Prostate gland (tissue), 2 donors: ENCODE measurements around the gene RNF157.

Source experiments
- CTCF ChIP-seq, 4 experiments: fragments of 200-600 bp in 2 of 4; fragments of 450-650 bp in 2 of 4; sonication (generic) in 2 of 4; IDR thresholded peaks; 1 replicate in 3 of 4; 2 replicates in 1 of 4; pipeline ENCODE4 v1.5.1; 2016 to 2019; ENCODE audit warnings: antibody characterized with exemption in 4 of 4, mild to moderate bottlenecking in 2 of 4, moderate library complexity in 2 of 4
- POLR2A ChIP-seq: fragments of 450-650 bp; IDR thresholded peaks from one replicate; pipeline ENCODE4 v1.6.1; 2016; ENCODE audit warnings: antibody characterized with exemption, mild to moderate bottlenecking
- POLR2AphosphoS5 ChIP-seq: sonication (generic); formaldehyde crosslinking; IDR thresholded peaks from one replicate; pipeline ENCODE4 v1.6.1; 2017; ENCODE audit warnings: antibody characterized with exemption

GRCh38 chr17:76263896-76264295, 23.6 kb upstream of the RNF157 start:
- no peak for TF ChIP-seq CTCF (IDR thresholded peaks at IDR 0.05)
- TF ChIP-seq POLR2A = no peak
- no peak for TF ChIP-seq POLR2AphosphoS5
